ENCODE measurements around the gene ATP2A3.

Gene ATP2A3

DNA sequence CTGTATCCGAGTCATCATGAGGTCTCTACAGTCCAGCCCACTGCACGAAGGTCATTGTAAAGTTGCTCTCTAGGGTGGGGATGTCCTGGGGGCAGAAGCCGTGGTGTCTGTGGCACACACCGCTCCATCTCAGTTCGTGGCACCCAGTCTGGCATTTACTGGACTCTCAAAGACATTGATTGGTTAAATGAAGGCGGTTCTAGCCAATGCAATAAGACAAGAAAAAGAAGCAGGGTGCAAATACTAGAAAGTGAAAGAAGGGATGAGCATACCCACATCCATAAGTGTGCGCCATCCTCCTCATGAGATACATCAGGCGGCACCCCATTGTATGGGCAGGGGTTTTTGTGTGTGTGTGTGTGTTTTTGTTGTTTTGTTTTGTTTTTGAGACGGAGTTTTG lies 10.7 kb upstream of the ATP2A3 start:
- no peak for DNase-seq (ENCODE audit: insufficient read length, low spot score)
- no peak for TF ChIP-seq POLR2AphosphoS5 (IDR thresholded peaks at IDR 0.05; ENCODE audit: low read depth, low read length)
- no peak for TF ChIP-seq POU2F2 (IDR thresholded peaks at IDR 0.05; ENCODE audit: low read depth, low read length)
- TF ChIP-seq SPI1 (IDR thresholded peaks at IDR 0.05; ENCODE audit: low read depth, low read length) = no peak
- no peak for FAIRE-seq

GRCh38 chr17:3974138-3974687 lies 10.0 kb upstream of the ATP2A3 start:
- DNase-seq (ENCODE audit: insufficient read length, low spot score) (no peak), FAIRE-seq (no peak)
- TF ChIP-seq POU2F2 (IDR thresholded peaks at IDR 0.05; ENCODE audit: low read depth, low read length) = no peak
- no peak for TF ChIP-seq TAF1 (IDR thresholded peaks at IDR 0.05; ENCODE audit: low read depth, low read length)
- TF ChIP-seq PAX5 (IDR thresholded peaks at IDR 0.05; ENCODE audit: insufficient read depth, low read length, severe bottlenecking) = no peak
- TF ChIP-seq POLR2A (IDR thresholded peaks at IDR 0.05; ENCODE audit: low read depth, low read length) = no peak

DNA sequence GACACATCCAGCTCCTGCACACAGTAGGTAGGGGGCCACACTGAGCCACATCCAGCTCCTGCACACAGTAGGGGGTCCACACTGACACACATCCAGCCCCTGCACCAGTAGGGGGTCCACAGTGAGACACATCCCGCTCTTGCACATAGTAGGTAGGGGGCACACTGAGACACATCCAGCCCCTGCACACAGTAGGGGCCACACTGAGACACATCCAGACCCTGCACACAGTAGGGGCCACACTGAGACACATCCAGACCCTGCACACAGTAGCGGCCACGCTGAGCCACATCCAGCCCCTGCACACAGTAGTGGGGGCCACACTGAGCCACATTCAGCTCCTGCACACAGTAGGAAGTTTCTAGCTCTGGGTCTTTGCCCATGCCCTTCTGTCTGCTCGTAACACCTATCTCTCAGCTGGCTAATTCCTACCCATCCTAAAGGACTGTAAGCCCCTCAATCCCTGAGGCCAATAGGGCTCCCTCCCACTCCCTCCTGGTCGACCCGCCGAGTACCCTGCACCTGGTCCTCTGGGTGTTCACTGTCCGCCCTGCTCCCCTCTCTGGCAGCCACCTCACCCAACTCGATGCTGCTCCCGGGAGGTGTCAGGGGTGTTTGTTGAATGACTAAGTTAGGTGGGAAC lies 9.4 kb upstream of the ATP2A3 start:
- no peak for TF ChIP-seq POU2F2 (IDR thresholded peaks at IDR 0.05; ENCODE audit: low read depth, low read length)
- no peak for TF ChIP-seq TAF1 (IDR thresholded peaks at IDR 0.05; ENCODE audit: low read depth, low read length)
- TF ChIP-seq PAX5 (IDR thresholded peaks at IDR 0.05; ENCODE audit: insufficient read depth, low read length, severe bottlenecking) = no peak
- TF ChIP-seq SPI1 (IDR thresholded peaks at IDR 0.05; ENCODE audit: low read depth, low read length) = no peak
- no peak for TF ChIP-seq POLR2A (IDR thresholded peaks at IDR 0.05; ENCODE audit: low read depth, low read length)
- TF ChIP-seq POLR2AphosphoS5 (IDR thresholded peaks at IDR 0.05; ENCODE audit: low read depth, low read length) = no peak
- no peak for FAIRE-seq
- no peak for DNase-seq (ENCODE audit: insufficient read length, low spot score)

DNA sequence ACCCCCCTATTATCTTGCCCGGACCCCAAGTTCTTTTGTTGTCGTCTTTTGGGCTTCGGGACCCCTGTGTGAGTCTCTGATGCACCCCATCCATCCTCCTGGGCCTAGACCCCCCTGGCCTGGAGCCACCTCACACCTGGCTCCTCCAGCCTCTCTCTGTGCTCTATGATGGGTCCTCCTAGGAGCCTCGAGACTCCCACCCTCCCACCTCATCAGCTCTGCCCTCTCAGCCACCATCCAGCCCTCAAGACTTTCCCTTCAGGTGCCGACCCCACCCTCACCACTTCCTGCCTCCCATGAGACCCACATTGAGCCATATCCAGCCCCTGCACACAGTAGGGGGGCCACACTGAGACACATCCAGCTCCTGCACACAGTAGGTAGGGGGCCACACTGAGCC lies 8.7 kb upstream of the ATP2A3 start:
- TF ChIP-seq POLR2A (IDR thresholded peaks at IDR 0.05; ENCODE audit: low read depth, low read length) (no peak), POU2F2 (IDR thresholded peaks at IDR 0.05; ENCODE audit: low read depth, low read length) (no peak), PAX5 (IDR thresholded peaks at IDR 0.05; ENCODE audit: insufficient read depth, low read length, severe bottlenecking) (no peak), POLR2AphosphoS5 (IDR thresholded peaks at IDR 0.05; ENCODE audit: low read depth, low read length) (no peak), SPI1 (IDR thresholded peaks at IDR 0.05; ENCODE audit: low read depth, low read length) (no peak), TAF1 (IDR thresholded peaks at IDR 0.05; ENCODE audit: low read depth, low read length) (no peak)
- DNase-seq (ENCODE audit: insufficient read length, low spot score) = no peak
- FAIRE-seq = no peak

GRCh38 chr17:3972281-3972731 lies 8.1 kb upstream of the ATP2A3 start:
- DNase-seq (ENCODE audit: insufficient read length, low spot score) (no peak), FAIRE-seq (peak; percentile 74)
- no peak for TF ChIP-seq POLR2A (IDR thresholded peaks at IDR 0.05; ENCODE audit: low read depth, low read length)
- TF ChIP-seq SPI1 (IDR thresholded peaks at IDR 0.05; ENCODE audit: low read depth, low read length) = 0 out of 2 replicates have a peak, but pooled peaks have one; percentile 33

GRCh38 chr17:3970668-3971067 lies 6.4 kb upstream of the ATP2A3 start:
- TF ChIP-seq POLR2AphosphoS5 (IDR thresholded peaks at IDR 0.05; ENCODE audit: low read depth, low read length) (no peak), PAX5 (IDR thresholded peaks at IDR 0.05; ENCODE audit: insufficient read depth, low read length, severe bottlenecking) (no peak)
- no peak for DNase-seq (ENCODE audit: insufficient read length, low spot score)
- no peak for FAIRE-seq

DNA sequence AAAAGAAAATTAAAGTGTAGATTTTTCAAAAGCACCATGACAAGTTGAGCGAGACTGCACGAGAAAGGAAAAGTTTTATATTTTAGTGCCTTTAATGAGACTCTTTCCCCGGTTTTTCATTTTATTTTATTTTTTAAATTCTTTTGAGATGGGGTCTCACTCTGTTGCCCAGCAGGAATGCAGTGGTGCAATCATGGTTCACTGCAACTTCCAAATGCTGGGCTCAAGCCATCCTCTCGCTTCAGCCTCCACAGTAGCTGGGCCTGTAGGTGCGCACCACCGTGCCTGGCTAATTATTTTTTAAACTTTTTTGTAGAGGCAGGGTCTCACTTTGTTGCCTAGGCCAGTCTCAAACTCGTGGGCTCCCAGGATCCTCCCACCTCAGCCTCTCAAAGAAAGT lies 5.7 kb upstream of the ATP2A3 start:
- no peak for FAIRE-seq
- DNase-seq (ENCODE audit: insufficient read length, low spot score) = no peak
- TF ChIP-seq SPI1 (IDR thresholded peaks at IDR 0.05; ENCODE audit: low read depth, low read length) (no peak), POLR2AphosphoS5 (IDR thresholded peaks at IDR 0.05; ENCODE audit: low read depth, low read length) (no peak), POLR2A (IDR thresholded peaks at IDR 0.05; ENCODE audit: low read depth, low read length) (no peak), PAX5 (IDR thresholded peaks at IDR 0.05; ENCODE audit: insufficient read depth, low read length, severe bottlenecking) (no peak), TAF1 (IDR thresholded peaks at IDR 0.05; ENCODE audit: low read depth, low read length) (no peak), POU2F2 (IDR thresholded peaks at IDR 0.05; ENCODE audit: low read depth, low read length) (no peak)

DNA sequence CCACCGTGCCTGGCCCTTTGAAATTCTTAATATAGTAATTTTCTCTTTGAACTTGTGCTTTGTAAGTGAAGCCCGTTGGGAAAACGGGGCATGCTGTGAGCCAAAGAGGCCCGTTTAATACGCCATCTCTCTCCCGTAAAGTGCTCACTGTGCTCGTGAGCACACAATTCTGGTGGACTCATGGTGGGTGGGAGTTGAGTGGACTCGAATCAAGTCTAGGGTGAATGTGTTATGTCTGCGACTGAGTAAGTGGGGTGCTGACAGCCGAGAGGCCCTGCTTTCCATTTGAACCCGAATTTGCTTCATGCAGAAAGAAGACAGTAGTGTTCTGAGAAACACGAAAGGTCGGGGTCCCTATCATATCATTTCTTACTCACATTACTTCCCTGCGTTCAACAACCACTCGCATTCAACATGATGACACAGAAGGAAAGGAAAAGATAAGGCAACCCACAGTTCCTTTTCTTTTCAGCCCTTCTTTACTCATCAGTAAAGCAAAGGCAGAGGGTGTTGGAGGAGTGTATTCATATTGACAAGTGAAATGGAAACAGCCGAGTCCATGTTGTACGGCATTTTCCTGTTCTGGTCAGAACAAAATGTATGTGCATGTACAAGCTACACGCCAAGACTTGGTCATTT lies 4.8 kb upstream of the ATP2A3 start:
- TF ChIP-seq PAX5 (IDR thresholded peaks at IDR 0.05; ENCODE audit: insufficient read depth, low read length, severe bottlenecking) = no peak
- no peak for TF ChIP-seq SPI1 (IDR thresholded peaks at IDR 0.05; ENCODE audit: low read depth, low read length)
- TF ChIP-seq POLR2A (IDR thresholded peaks at IDR 0.05; ENCODE audit: low read depth, low read length) = no peak
- TF ChIP-seq TAF1 (IDR thresholded peaks at IDR 0.05; ENCODE audit: low read depth, low read length) = no peak
- TF ChIP-seq POU2F2 (IDR thresholded peaks at IDR 0.05; ENCODE audit: low read depth, low read length) = no peak
- no peak for TF ChIP-seq POLR2AphosphoS5 (IDR thresholded peaks at IDR 0.05; ENCODE audit: low read depth, low read length)
- peak; percentile 69 for FAIRE-seq
- DNase-seq (ENCODE audit: insufficient read length, low spot score) = no peak

DNA sequence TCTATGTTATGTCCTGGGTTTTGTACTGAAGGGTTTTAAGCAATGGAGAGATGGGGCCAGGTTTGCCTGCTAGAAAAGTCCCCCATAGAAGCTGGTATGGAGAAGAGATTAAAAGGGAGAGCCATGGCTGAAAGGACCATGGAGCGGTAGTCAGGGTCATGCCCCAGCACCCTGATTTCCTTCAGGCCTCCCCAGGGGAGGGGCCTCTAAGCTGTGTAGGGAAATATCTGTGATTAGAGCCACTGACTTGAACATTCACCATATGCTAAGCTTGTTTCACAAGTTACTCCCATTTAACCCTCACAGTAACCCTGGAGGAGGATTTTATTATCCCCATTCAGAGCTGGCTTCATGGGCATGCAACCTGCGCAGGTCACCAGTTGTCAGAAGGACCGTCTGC lies 3.8 kb upstream of the ATP2A3 start:
- DNase-seq (ENCODE audit: insufficient read length, low spot score) (no peak), FAIRE-seq (peak; percentile 69)
- TF ChIP-seq POU2F2 (IDR thresholded peaks at IDR 0.05; ENCODE audit: low read depth, low read length) (no peak), POLR2A (IDR thresholded peaks at IDR 0.05; ENCODE audit: low read depth, low read length) (no peak), TAF1 (IDR thresholded peaks at IDR 0.05; ENCODE audit: low read depth, low read length) (no peak)

- no peak for TF ChIP-seq POLR2AphosphoS5 (IDR thresholded peaks at IDR 0.05; ENCODE audit: low read depth, low read length)
- no peak for TF ChIP-seq SPI1 (IDR thresholded peaks at IDR 0.05; ENCODE audit: low read depth, low read length)
- TF ChIP-seq TAF1 (IDR thresholded peaks at IDR 0.05; ENCODE audit: low read depth, low read length) = no peak
- no peak for TF ChIP-seq POU2F2 (IDR thresholded peaks at IDR 0.05; ENCODE audit: low read depth, low read length)
- TF ChIP-seq POLR2A (IDR thresholded peaks at IDR 0.05; ENCODE audit: low read depth, low read length) = no peak
- TF ChIP-seq PAX5 (IDR thresholded peaks at IDR 0.05; ENCODE audit: insufficient read depth, low read length, severe bottlenecking) = no peak
- FAIRE-seq (peak; percentile 78), DNase-seq (ENCODE audit: insufficient read length, low spot score) (no peak)
Measured at GRCh38 chr17:3966720-3967363, 2.6 kb upstream of the ATP2A3 start.

All from GM12891 (cell line).